Hypothalamus (tissue), 51 donors: ENCODE results near the gene TAS2R38.

Source experiments
- DNase-seq, 51 donors: peaks; one replicate each; lab custom pipeline; 2025; lab: John Stamatoyannopoulos, UW

The TAS2R38 gene

GRCh38 chr7:141976524-141977245 lies 3.1 kb upstream of the TAS2R38 start:
- no peak for DNase-seq

GRCh38 chr7:141975806-141976523 lies 2.4 kb upstream of the TAS2R38 start:
- peak in 49 of 51 donors; percentile 2 to 79 (median 48) for DNase-seq

- no peak for DNase-seq
These were observed 1.3 kb upstream of the TAS2R38 start for GRCh38 chr7:141974831-141975230.

- DNase-seq = no peak
These were observed 12.7 kb downstream of the TAS2R38 start for GRCh38 chr7:141960687-141961422.

- DNase-seq = no peak
These were observed 17.5 kb downstream of the TAS2R38 start for GRCh38 chr7:141956084-141956483.

- DNase-seq = no peak
These were observed 19.2 kb downstream of the TAS2R38 start for GRCh38 chr7:141954334-141954733.

- no peak for DNase-seq
These were observed 21.1 kb downstream of the TAS2R38 start for GRCh38 chr7:141952461-141952860.

- DNase-seq = peak in 1 of 51 donors; percentile 4
These were observed 22.8 kb downstream of the TAS2R38 start for GRCh38 chr7:141950806-141951205.

- no peak for DNase-seq
These were observed 23.7 kb downstream of the TAS2R38 start for GRCh38 chr7:141949911-141950310.

- DNase-seq = no peak
These were observed 24.1 kb downstream of the TAS2R38 start for GRCh38 chr7:141949451-141949850.

GRCh38 chr7:141949021-141949420 lies 24.6 kb downstream of the TAS2R38 start:
- no peak for DNase-seq

- no peak for DNase-seq
These were observed 26.8 kb downstream of the TAS2R38 start, which contains the start of gene CLEC5A for GRCh38 chr7:141946796-141947195. CLEC5A (minus strand) TSS chr7:141946974; CDS start chr7:141946292, 682 bp downstream.

- no peak for DNase-seq
These were observed 28.2 kb downstream of the TAS2R38 start for GRCh38 chr7:141945356-141945755.

GRCh38 chr7:141944811-141945210 lies 28.8 kb downstream of the TAS2R38 start:
- DNase-seq = no peak

GRCh38 chr7:141943846-141944245 lies 29.7 kb downstream of the TAS2R38 start:
- no peak for DNase-seq

- DNase-seq = no peak
These were observed 32.5 kb downstream of the TAS2R38 start for GRCh38 chr7:141941075-141941474.

GRCh38 chr7:141930211-141930610 lies 43.4 kb downstream of the TAS2R38 start:
- no peak for DNase-seq

- DNase-seq = no peak
These were observed 44.8 kb downstream of the TAS2R38 start for GRCh38 chr7:141928845-141929195.

GRCh38 chr7:141928146-141928844 lies 45.3 kb downstream of the TAS2R38 start:
- DNase-seq = no peak
